HG02973 (cell line): ENCODE measurements around the gene ABTB2.

Experiments used
- ATAC-seq: cut with Tn5 transposase; IDR thresholded peaks from one replicate; pipeline ENCODE4 v1.9.1; 2021; ENCODE audit warnings: moderate library complexity; ENCODE audit not compliant: unreplicated experiment

ABTB2 gene

GRCh38 chr11:34243600-34244464 lies 114.0 kb downstream of the ABTB2 start:
- peak; percentile 71 for ATAC-seq

GRCh38 chr11:34242037-34242625 lies 115.7 kb downstream of the ABTB2 start:
- ATAC-seq = no peak

GRCh38 chr11:34240150-34240494 lies 117.7 kb downstream of the ABTB2 start:
- no peak for ATAC-seq

DNA sequence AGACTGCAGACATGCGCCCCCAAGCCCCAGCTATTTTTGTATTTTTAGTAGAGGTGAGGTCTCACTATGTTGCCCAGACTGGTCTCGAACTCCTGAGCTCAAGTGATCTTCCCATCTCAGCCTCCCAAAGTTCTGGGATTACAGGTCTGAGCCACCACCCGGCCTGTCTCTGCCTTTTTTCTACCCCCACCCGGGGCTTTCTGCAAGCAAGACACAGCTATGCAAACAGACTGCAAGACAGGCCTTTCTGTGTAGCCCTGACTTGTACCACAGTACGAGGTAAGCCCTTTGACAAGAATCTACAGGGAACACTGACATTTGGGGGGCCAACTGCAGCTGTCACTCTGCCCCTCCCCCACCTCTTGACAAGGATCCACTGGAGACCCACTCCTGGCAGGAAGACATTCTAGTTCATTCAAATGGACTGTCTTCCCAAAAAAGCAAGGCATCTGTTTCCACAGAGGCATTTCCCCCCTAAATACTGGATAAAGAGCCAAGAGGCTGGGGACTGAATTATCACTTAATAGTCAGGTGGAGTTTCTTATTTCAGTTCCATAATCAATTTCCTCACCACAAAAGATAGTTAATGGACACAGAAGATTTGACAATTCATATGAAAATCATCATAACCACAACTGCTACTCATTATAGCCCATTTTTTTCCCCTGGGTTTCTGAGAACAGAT lies 118.2 kb downstream of the ABTB2 start:
- ATAC-seq = peak; percentile 37

DNA sequence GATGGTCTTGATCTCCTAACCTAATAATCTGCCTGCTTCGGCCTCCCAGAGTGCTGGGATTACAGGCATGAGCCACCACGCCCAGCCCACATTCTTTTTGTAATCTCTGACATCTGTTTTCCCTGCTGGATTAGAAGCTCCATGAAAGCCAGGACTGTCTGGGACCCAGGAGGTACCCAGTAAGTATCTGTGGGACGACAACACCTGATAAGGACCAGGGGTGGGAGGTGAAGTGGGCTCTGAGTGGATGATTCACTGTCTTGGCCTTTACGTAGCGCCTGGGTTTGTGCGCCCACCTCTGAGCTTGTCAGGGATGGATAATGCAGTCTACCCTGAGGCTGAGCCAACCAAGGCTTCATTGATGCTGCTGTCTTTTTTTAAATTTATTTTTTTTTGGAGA lies 118.8 kb downstream of the ABTB2 start:
- no peak for ATAC-seq

DNA sequence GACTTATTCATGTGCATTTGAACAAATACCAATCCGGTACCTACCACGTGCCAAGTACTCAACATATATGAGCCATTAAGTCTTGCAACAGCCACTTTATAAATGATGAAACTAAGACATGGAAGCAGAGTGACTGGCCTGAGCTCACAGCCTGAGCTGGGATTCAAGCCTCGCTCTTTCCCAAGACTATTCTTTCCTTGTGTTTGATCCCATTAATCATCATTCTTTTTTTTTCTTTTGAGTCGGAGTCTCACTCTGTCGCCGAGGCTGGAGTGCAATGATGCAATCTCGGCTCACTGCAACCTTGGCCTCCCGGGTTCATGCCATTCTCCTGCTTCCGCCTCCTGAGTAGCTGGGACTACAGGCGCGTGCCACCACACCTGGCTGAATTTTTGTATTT lies 119.3 kb downstream of the ABTB2 start:
- ATAC-seq = no peak

GRCh38 chr11:34236572-34236971 lies 121.2 kb downstream of the ABTB2 start:
- no peak for ATAC-seq

GRCh38 chr11:34235591-34236071 lies 122.2 kb downstream of the ABTB2 start:
- ATAC-seq = no peak

GRCh38 chr11:34235189-34235588 lies 122.6 kb downstream of the ABTB2 start:
- ATAC-seq = peak; percentile 43

DNA sequence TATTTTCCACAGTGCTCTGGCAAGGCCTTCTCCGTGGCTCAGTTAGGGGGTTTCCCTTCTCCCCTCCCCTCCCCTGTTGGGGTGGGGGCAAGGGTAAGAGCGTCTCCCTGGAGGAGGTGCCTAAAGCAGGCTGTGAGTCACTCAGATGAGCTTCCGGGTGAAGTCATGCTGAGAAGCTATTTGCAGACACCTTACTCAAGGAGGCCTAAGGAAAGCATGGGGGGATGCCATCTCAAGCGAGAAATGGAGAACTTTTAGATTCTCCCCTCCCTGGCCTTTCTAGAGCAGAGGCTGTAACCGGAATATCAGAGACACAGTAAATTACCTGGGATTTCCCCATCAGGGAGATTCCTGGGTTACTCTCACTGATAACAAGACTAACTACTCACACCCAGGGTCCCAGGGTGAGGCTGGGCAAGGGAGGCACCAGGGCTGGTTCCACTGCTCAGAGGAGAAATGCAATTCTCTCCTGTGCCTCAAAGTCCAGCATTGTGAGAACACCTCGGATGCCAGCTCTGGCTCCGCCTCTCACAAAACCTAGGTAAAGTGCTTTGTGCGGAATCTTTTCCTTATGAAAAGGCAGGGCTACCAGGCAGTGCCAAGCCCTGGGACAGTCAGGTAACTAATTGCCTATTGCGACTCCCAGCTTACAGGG lies 123.6 kb downstream of the ABTB2 start:
- ATAC-seq = peak; percentile 55

GRCh38 chr11:34233215-34233614 lies 124.6 kb downstream of the ABTB2 start:
- ATAC-seq = no peak

DNA sequence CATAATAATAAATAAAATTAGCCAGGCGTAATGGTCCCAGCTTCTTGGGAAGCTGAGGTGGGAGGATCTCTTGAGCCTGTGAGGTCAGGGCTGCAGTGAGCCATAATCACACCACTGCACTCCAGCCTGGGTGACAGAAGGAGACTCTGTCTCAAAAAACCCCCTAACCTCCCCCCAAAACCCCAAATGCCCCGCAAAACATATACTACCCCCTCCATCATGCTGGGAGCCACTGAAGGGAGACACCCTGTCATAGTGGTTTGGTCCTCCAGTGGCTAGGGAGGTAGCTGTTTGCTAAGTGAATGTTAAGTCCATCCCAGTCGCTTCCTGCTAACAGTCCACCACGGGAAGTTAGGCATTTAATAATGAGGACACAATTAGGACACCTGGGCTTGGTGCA lies 125.0 kb downstream of the ABTB2 start:
- no peak for ATAC-seq

GRCh38 chr11:34226210-34226609 lies 131.6 kb downstream of the ABTB2 start:
- ATAC-seq = no peak

- no peak for ATAC-seq
These were observed 132.7 kb downstream of the ABTB2 start for GRCh38 chr11:34225091-34225490.

GRCh38 chr11:34224434-34224966 lies 133.3 kb downstream of the ABTB2 start:
- ATAC-seq = no peak

DNA sequence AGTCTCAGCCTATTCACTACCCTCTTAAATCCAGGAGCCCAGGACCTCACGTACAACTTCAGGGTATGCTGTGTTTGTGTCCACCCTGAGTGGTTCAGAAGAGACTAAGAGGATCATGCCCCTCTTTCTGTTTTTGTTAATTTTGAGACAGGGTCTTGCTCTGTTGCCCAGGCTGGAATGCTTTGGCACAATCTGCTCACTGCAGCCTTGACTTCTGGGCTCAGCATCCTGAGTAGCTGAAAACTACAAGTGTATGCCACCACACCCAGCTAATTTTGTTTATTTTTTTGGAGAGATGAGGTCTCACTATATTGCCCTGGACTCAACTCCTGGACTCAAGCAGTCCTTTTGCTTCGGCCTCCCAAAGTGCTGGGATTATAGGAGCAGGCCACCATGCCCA lies 133.9 kb downstream of the ABTB2 start:
- ATAC-seq = no peak

GRCh38 chr11:34223021-34223813 lies 134.6 kb downstream of the ABTB2 start:
- no peak for ATAC-seq

- no peak for ATAC-seq
These were observed 135.8 kb downstream of the ABTB2 start for GRCh38 chr11:34222030-34222429.

DNA sequence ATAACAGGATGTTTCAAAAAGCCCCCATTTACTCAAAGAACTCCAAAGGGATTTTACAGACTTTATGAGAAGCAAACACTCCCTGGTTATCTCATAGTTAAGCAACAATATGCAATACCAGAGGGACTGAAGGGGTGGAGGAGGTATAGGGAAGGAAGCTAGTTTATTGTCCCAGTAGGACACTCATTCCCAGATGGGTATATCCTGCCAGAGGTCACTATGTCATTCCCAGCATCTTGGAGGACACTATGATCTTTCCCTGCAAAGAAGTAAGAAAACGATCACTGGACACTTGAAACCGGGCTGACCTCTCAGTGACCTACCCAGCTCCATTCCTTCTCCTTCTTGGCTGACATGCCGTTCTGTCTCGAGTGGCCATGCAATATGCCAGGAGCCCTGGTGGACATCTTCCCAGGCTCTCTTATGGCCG lies 137.9 kb downstream of the ABTB2 start:
- ATAC-seq = no peak

DNA sequence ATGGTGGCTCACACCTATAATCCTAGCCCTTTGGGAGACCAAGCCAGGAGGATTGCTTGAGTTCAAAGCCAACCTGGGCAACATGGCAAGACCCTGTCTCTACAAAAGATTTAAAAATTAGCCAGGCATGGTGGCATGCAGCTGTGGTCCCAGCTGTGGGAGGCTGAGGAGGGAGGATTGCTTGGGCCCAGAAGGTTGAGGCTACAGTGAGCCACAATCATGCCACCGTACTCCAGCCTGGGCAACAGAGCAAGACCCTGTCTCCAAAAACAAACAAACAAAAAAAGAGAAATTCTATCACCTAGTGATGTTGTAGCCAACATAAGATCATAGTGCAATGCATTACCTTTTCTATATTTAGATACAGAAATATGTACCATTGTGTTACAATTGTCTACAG lies 138.5 kb downstream of the ABTB2 start:
- ATAC-seq = no peak
